AG09319 (cell line): Measurements from ENCODE around the gene CNNM3.

Experiments
- DNase-seq: peaks from one replicate; pipeline ENCODE4 v3.0.0-alpha.2; 2010; ENCODE audit warnings: low read depth; ENCODE audit errors: extremely low read depth
- TF ChIP-seq, protein P1 (sequence below): IDR thresholded peaks from 2 replicates; pipeline ENCODE4 v1.5.1; 2011; ENCODE audit warnings: low read depth, mild to moderate bottlenecking, inconsistent platforms, low read length, moderate library complexity

The CNNM3 gene

DNA sequence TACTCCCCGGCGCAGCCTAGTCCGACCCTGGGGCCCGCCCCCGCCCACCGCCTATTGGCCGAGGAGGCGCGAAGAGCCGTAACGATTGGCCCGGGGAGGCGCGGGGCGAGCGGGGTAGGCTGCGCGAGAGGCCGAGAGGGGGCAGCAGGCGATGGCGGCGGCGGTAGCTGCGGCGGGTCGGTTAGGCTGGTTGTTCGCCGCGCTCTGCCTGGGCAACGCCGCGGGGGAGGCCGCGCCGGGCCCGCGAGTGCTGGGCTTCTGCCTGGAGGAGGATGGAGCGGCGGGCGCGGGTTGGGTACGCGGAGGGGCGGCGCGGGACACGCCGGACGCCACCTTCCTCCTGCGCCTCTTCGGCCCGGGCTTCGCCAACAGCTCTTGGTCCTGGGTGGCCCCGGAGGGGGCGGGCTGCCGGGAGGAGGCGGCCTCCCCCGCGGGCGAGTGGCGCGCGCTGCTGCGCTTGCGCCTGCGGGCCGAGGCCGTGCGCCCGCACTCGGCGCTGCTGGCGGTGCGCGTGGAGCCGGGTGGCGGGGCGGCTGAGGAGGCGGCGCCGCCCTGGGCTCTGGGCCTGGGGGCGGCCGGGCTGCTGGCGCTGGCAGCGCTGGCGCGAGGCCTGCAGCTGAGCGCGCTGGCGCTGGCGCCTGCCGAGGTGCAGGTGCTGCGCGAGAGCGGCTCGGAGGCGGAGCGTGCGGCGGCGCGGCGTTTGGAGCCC is at the start of gene CNNM3:
Gene CNNM3, plus strand, starts transcription at position 142 of the 709 bp plus-strand sequence. Its CDS starts 10 bp downstream, at position 152.
- DNase-seq, result peak; percentile 71
- TF ChIP-seq, protein P1, sequence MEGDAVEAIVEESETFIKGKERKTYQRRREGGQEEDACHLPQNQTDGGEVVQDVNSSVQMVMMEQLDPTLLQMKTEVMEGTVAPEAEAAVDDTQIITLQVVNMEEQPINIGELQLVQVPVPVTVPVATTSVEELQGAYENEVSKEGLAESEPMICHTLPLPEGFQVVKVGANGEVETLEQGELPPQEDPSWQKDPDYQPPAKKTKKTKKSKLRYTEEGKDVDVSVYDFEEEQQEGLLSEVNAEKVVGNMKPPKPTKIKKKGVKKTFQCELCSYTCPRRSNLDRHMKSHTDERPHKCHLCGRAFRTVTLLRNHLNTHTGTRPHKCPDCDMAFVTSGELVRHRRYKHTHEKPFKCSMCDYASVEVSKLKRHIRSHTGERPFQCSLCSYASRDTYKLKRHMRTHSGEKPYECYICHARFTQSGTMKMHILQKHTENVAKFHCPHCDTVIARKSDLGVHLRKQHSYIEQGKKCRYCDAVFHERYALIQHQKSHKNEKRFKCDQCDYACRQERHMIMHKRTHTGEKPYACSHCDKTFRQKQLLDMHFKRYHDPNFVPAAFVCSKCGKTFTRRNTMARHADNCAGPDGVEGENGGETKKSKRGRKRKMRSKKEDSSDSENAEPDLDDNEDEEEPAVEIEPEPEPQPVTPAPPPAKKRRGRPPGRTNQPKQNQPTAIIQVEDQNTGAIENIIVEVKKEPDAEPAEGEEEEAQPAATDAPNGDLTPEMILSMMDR, result peak; percentile 23

DNA sequence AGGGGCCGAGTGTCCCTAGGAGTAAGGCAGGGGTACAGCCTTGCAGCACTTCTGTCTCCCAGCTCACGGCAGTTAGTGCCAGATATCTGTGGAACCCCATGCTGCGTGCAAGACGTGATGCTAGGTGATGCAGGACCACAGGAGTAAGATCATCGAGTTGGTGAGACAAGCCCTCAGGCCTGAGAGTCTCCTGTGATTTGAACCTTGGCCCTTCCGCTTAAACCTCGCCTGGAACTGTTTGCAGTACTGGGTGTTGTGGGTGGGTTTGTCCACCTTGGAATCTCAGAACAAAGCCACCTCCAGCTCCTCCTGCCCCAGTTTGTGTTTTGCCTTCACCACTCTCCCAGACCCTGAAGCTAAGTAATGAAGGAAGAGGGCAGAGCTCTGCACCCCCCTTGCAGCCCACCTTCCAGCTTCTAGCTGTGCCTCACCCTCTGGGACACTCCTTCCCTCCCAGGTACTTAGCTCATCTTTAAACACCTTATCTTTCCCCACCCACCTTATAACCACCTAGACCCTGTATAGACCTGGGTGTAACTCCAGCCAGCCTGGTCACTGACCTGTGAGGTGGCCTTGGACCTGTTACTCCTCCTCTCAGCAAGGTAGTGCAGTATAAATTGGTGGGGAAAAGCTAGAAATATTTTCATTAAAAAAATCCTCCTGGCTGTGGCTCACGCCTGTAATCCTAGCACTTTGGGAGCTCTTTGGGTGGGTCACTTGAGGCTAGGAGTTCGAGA is 48.8 kb upstream of the CNNM3 start:
- no peak for DNase-seq
- TF ChIP-seq, protein P1, result no peak

DNA sequence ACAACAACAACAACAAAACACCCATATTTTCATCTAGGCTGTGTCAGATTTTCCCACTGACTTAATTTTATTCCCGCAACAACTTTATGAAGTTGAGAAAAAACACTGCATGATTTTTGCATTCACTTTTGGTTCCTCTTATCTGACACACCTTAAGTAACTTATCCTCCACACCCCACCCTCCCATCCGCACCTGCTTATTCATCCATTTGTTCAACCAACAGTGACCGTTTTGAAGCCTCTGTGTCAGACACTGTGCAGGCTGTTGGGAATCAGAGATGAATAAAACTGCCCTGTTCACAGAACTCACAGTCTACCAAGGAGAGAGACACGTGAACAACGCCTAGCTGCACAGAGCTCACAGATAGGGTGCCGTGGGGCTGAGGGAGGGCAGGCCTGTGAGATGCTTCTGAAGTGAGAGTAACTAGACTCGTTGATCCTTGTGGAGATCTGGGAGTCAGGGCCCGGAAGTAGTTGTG is 47.9 kb upstream of the CNNM3 start:
- DNase-seq, result no peak
- TF ChIP-seq, protein P1, result no peak

DNA sequence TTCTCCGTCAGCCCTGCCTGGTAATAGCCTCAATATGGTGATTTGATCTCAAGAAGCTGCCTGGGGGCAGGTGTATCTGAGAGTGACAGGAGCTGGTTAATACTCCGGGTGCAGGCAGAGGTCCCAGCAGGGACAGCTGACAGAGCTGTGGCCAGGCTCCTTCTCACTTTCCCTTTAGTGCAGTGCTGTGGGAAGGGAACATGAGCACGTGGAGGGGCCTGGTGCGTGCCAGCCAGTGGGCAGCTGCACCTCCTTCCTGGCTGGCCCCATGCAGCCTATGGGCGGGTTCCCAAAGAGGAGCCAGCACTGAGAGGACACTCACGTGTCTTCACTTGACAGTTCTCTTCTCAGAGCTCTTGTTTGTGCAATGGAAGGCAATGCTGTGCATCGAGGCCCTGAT is 46.3 kb upstream of the CNNM3 start:
- no peak for DNase-seq
- TF ChIP-seq, protein P1, result no peak

DNA sequence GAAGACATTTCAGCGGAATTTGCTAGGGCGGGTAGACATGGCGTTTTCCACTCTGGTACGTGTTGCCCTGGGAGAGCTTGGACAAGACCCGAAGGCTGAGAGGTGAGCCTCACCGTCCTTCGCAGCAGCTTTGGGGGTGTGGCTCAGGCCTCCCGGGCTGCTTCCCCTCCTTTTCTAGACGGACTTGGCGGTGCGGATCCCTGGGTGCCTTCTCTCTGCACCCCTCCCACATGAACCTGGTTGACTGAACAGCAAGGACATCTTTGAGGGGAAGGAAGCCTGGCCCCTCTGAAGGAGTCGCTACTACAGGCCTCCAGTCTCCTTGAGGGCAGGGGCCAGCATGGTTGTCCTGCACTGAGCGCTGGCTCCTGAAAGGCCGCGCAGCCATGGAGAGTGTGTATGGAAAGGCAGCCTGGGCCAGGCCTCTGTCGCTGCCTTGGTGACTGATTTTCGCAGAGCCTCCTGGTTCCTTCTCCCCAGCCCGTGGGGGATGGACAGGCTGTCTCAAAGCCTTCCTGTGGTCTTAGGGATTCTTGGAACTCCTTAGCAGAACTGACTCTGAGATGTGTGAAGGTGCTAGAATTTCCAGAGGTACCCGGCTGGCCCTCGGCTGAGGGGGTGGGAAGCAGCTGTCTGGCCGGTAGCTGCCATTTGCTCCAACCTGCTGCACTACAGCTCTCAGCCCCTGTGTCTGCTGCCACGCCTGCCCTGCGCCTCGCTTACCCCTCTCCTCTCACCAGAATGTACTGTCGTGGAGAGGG is 45.4 kb upstream of the CNNM3 start:
- TF ChIP-seq, protein P1, result no peak
- DNase-seq, result no peak

DNA sequence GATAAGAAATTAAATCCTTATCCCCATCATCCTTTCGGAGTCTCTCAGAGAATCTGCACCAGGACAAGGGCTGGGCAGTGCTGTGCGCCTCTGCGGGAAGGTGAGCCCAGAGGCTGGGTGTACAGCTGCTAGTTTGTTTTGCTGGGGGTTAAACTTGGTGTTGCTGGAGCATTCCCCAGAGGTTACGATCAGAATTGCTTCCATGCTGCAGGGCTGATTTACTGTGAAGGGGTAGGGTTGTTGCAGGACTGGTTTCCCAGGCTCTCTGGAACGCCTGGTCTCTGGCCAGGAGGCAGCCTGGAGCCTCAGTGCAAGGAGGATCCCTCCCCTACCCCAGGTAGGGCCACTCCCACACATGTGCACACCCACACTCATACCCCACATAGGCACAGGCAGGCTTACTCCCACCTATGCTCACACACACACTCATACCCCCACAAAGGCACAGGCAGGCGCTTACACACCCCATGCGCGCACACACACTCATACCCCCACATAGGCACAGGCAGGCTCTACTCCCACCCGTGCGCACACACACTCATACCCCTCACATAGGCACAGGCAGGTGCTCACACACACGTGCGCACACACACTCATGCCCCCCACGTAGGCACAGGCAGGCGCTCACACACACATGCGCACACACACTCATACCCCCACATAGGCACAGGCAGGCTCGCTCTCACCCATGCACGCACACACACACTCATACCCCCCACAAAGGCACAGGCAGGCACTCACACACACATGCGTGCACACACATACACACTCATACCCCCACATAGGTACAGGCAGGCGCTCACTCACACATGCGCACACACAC is 44.1 kb upstream of the CNNM3 start:
- TF ChIP-seq, protein P1, result no peak
- DNase-seq, result no peak
